H1 (cell line): ENCODE measurements around the gene DNAI1. TPM values are rescaled to one million over a fixed set of nuclear protein-coding genes. Genes with fewer than 3 reads are reported as not detected.
A peak's percentile ranks its signal among the peaks of the same experiment; 100 is the strongest.

ENCODE experiments used
- CTCF ChIA-PET: fragments of 300-600 bp; sonication (Branson Sonifier 250); formaldehyde crosslinking; loops from one replicate; lab custom pipeline; 2021; ENCODE audit not compliant: partially characterized antibody; lab: Charles Lee
- POLR2A ChIA-PET: fragments of 300-600 bp; sonication (Branson Sonifier 250); formaldehyde crosslinking; loops from one replicate; lab custom pipeline; 2021; ENCODE audit warnings: inconsistent platforms; ENCODE audit not compliant: partially characterized antibody; lab: Charles Lee
- DNase-seq, 2 experiments: peaks; one replicate each; pipeline versions ENCODE4 v3.0.0 to v3.0.0-alpha.2; 2010 to 2022; ENCODE audit warnings: low spot score in 2 of 2, low read depth in 1 of 2, mixed read lengths in 1 of 2
- FAIRE-seq: peaks from 2 replicates; lab custom pipeline; 2011; peaks lifted over from hg19 to GRCh38; lab: Jason Lieb, UNC
- H2AFZ ChIP-seq: 2 replicates; pipeline ENCODE4 v1.8.1; 2012; ENCODE audit warnings: low read length, inconsistent platforms
- H2AK5ac ChIP-seq: 2 replicates; pipeline ENCODE4 v1.6.1; 2013; ENCODE audit warnings: low read depth, low read length
- H2BK120ac ChIP-seq: replicated peaks from 2 replicates; pipeline ENCODE3; 2013; ENCODE audit warnings: low read depth, low read length, inconsistent platforms
- H2BK12ac ChIP-seq: 2 replicates; pipeline ENCODE4 v1.6.1; 2013; ENCODE audit warnings: low read depth, low read length
- H2BK15ac ChIP-seq: 2 replicates; pipeline ENCODE4 v1.6.1; 2013; ENCODE audit warnings: low read length
- H2BK20ac ChIP-seq: 2 replicates; pipeline ENCODE4 v1.6.1; 2013; ENCODE audit warnings: low read length
- H2BK5ac ChIP-seq: 2 replicates; pipeline ENCODE4 v1.6.1; 2013; ENCODE audit warnings: low read depth, low read length
- H3K14ac ChIP-seq: 2 replicates; pipeline ENCODE4 v1.6.1; 2013; ENCODE audit warnings: inconsistent platforms; ENCODE audit not compliant: insufficient read length
- H3K18ac ChIP-seq: 2 replicates; pipeline ENCODE4 v1.6.1; 2013; ENCODE audit warnings: low read length; ENCODE audit errors: extremely low read depth
- H3K23ac ChIP-seq: 2 replicates; pipeline ENCODE4 v1.6.1; 2013; ENCODE audit warnings: inconsistent platforms; ENCODE audit not compliant: insufficient read length
- H3K23me2 ChIP-seq: 2 replicates; pipeline ENCODE4 v1.6.1; 2013; ENCODE audit warnings: low read depth, low read length
- H3K27ac ChIP-seq: 2 replicates; pipeline ENCODE4 v1.6.1; 2011; ENCODE audit warnings: low read depth, low read length, inconsistent platforms
- H3K27me3 ChIP-seq, 4 experiments: replicated peaks in 1 of 4; 1 replicate in 1 of 4; 2 replicates in 3 of 4; pipeline versions ENCODE4 v1.6.1 to v1.8.1; 2011 to 2013; ENCODE audit warnings: low read length in 3 of 4, mild to moderate bottlenecking in 3 of 4, inconsistent platforms in 2 of 4, mixed read lengths in 2 of 4, moderate library complexity in 1 of 4; ENCODE audit not compliant: control insufficient read depth in 3 of 4, insufficient read depth in 3 of 4; ENCODE audit errors: extremely low read depth in 1 of 4
- H3K36me3 ChIP-seq, 4 experiments: 2 replicates each; pipeline versions ENCODE4 v1.6.1 to v1.8.1; 2011 to 2013; ENCODE audit warnings: mild to moderate bottlenecking in 4 of 4, low read length in 3 of 4, moderate library complexity in 2 of 4, control low read depth in 1 of 4, inconsistent platforms in 1 of 4; ENCODE audit not compliant: insufficient read depth in 4 of 4, control insufficient read depth in 2 of 4
- H3K4ac ChIP-seq: replicated peaks from 2 replicates; pipeline ENCODE3; 2013; ENCODE audit warnings: low read length, low read depth, mixed read lengths, inconsistent platforms; ENCODE audit not compliant: insufficient read length
- H3K4me1 ChIP-seq, 4 experiments: replicated peaks in 1 of 4; 1 replicate in 1 of 4; 2 replicates in 3 of 4; pipeline versions ENCODE4 v1.6.1 to v1.8.1; 2011 to 2013; ENCODE audit warnings: low read length in 3 of 4, inconsistent platforms in 2 of 4, mixed read lengths in 1 of 4; ENCODE audit not compliant: insufficient read depth in 4 of 4, control insufficient read depth in 3 of 4
- H3K4me2 ChIP-seq, 2 experiments: 2 replicates each; pipeline versions ENCODE4 v1.6.1 to v1.8.1; 2011 to 2013; ENCODE audit warnings: low read depth in 2 of 2, low read length in 2 of 2, control low read depth in 1 of 2, inconsistent platforms in 1 of 2, mild to moderate bottlenecking in 1 of 2; ENCODE audit not compliant: insufficient read depth in 1 of 2
- H3K4me3 ChIP-seq, 4 experiments: fragments of 200-600, 300-600 bp in 1 of 4; sonication (generic), shearing (Covaris generic), sonication (Bioruptor Twin) in 1 of 4; 2 replicates each; pipeline versions ENCODE4 v1.5.1 to v1.8.1; 2011 to 2016; ENCODE audit warnings: low read length in 4 of 4, low read depth in 3 of 4, control low read depth in 2 of 4, inconsistent platforms in 2 of 4, mild to moderate bottlenecking in 2 of 4, mixed read lengths in 1 of 4, moderate library complexity in 1 of 4; ENCODE audit not compliant: insufficient read depth in 2 of 4; ENCODE audit errors: extremely low read depth in 1 of 4
- H3K56ac ChIP-seq: replicated peaks from 2 replicates; pipeline ENCODE3; 2013; ENCODE audit warnings: low read depth, mild to moderate bottlenecking, mixed read lengths, low read length, inconsistent platforms; ENCODE audit not compliant: insufficient read length
- H3K79me1 ChIP-seq: 2 replicates; pipeline ENCODE4 v1.6.1; 2013; ENCODE audit warnings: low read depth, low read length, control low read depth
- H3K79me2 ChIP-seq, 2 experiments: 2 replicates each; pipeline versions ENCODE4 v1.6.1 to v1.8.1; 2012 to 2013; ENCODE audit warnings: low read length in 2 of 2, mild to moderate bottlenecking in 2 of 2, inconsistent platforms in 1 of 2; ENCODE audit not compliant: insufficient read depth in 2 of 2, control insufficient read depth in 1 of 2
- H3K9ac ChIP-seq, 4 experiments: replicated peaks in 1 of 4; 1 replicate in 1 of 4; 2 replicates in 3 of 4; pipeline versions ENCODE4 v1.6.1 to v1.8.1; 2011 to 2013; ENCODE audit warnings: low read depth in 3 of 4, low read length in 3 of 4, control low read depth in 2 of 4, mild to moderate bottlenecking in 2 of 4, moderate library complexity in 2 of 4, inconsistent platforms in 1 of 4; ENCODE audit errors: extremely low read depth in 1 of 4
- H3K9me3 ChIP-seq, 2 experiments: 2 replicates each; pipeline versions ENCODE4 v1.6.1 to v1.8.1; 2012 to 2013; ENCODE audit warnings: mild to moderate bottlenecking in 2 of 2, moderate library complexity in 2 of 2, control low read depth in 1 of 2, inconsistent platforms in 1 of 2, low read depth in 1 of 2, low read length in 1 of 2, mixed read lengths in 1 of 2; ENCODE audit not compliant: insufficient read depth in 2 of 2
- H4K20me1 ChIP-seq, 2 experiments: replicated peaks in 1 of 2; 2 replicates each; pipeline versions ENCODE3 to v1.8.1; 2011 to 2013; ENCODE audit warnings: inconsistent platforms in 2 of 2, low read length in 2 of 2, mild to moderate bottlenecking in 1 of 2; ENCODE audit not compliant: insufficient read depth in 2 of 2, control insufficient read depth in 1 of 2
- H4K5ac ChIP-seq: 2 replicates; pipeline ENCODE4 v1.6.1; 2013; ENCODE audit warnings: low read length, low read depth, mixed read lengths, inconsistent platforms; ENCODE audit not compliant: insufficient read length
- H4K8ac ChIP-seq: 2 replicates; pipeline ENCODE4 v1.8.0; 2013; ENCODE audit warnings: mild to moderate bottlenecking, moderate library complexity, low read length, inconsistent platforms; ENCODE audit not compliant: insufficient read depth; ENCODE audit errors: extremely low read depth
- H4K91ac ChIP-seq: replicated peaks from 2 replicates; pipeline ENCODE3; 2013; ENCODE audit warnings: low read length, mixed read lengths, inconsistent platforms; ENCODE audit not compliant: insufficient read length
- HDAC2 ChIP-seq, 2 experiments: fragments of 300-600 bp in 1 of 2; sonication (generic) in 1 of 2; IDR thresholded peaks; 2 replicates each; pipeline ENCODE4 v1.6.1; 2011 to 2012; ENCODE audit warnings: low read depth in 2 of 2, low read length in 2 of 2, mild to moderate bottlenecking in 2 of 2, moderate library complexity in 2 of 2, borderline replicate concordance in 1 of 2, inconsistent platforms in 1 of 2
- KDM4A ChIP-seq: IDR thresholded peaks from one replicate; pipeline ENCODE4 v1.7.1; 2012; ENCODE audit warnings: low read depth, mild to moderate bottlenecking, moderate library complexity, low read length, inconsistent platforms; ENCODE audit not compliant: severe bottlenecking
- NANOG ChIP-seq: IDR thresholded peaks from 2 replicates; pipeline ENCODE4 v1.6.1; 2011; ENCODE audit warnings: low read length, low read depth, mild to moderate bottlenecking, inconsistent platforms; ENCODE audit not compliant: insufficient read depth, poor library complexity, severe bottlenecking
- whole genome bisulfite sequencing, 2 experiments: shearing (Covaris generic) in 1 of 2; methylation state at CpG; one replicate each; pipeline versions ENCODE4 v1.1.6 to v1.1.7; 2013 to 2015; ENCODE audit warnings: low lambda C conversion rate in 2 of 2, mixed read lengths in 2 of 2, inconsistent platforms in 1 of 2, low coverage in 1 of 2, missing lambda C conversion rate in 1 of 2; ENCODE audit not compliant: insufficient replicate concordance in 2 of 2, insufficient coverage in 1 of 2, insufficient read length in 1 of 2; ENCODE audit errors: extremely low coverage in 1 of 2, missing lambda C conversion rate in 1 of 2; 5-methylcytosine and 5-hydroxymethylcytosine counted together
- polyA plus RNA-seq, 7 experiments: library from polyadenylated mRNA; depleted of rRNA in 3 of 7; stranded (reverse) in 5 of 7; unstranded in 2 of 7; fragments of >200 nt in 5 of 7; fragments of 200-250 nt in 2 of 7; gene quantifications; 1 replicate in 5 of 7; 2 replicates in 1 of 7; 4 replicates in 1 of 7; pipeline versions ENCODE4 v1.2.1 to v1.2.3, GENCODE V29; 2011 to 2013; ENCODE audit warnings: missing spikeins in 2 of 7, mixed read lengths in 2 of 7
- total RNA-seq: library from RNA; stranded (reverse); fragmentation: NEBNext Ultra II Directional; extraction: Animal tissue kit (Norgen Biotek cat#: 25700); gene quantifications from 2 replicates; pipeline ENCODE4 v1.2.1, GENCODE V29; 2021

Gene DNAI1
- total and polyA plus RNA-seq, 2 of the 8 experiments (the other 6 are each of a cell fraction or from before 2014, with no cell fraction given) = 0.37 to 0.54 TPM

- POLR2A ChIA-PET = interaction anchor here (2.2 kb wide), 1 partner anchor 12 kb away, joined by 6 read pairs; no protein-coding TSS in a partner anchor
Observed at GRCh38 chr9:34514816-34515215, 56.2 kb downstream of the DNAI1 start.

More at GRCh38 chr9:34514816-34515215, 56.2 kb downstream of the DNAI1 start:
- Histone ChIP-seq H3K14ac (no peak overlapping the region), H3K4me1 (peaks cover 16 to 33% (median 22%) of the 10 kb centered on the region in 4 experiments), H2AFZ (no peak overlapping the region), H3K27ac (no peak overlapping the region), H2BK20ac (no peak overlapping the region), H3K23ac (no peak overlapping the region), H3K56ac (no peak overlapping the region), H4K20me1 (no peaks in the 10 kb centered on the region), H3K4me2 (no peak overlapping the region), H2BK5ac (no peak overlapping the region), H2BK15ac (no peak overlapping the region), H2BK120ac (no peak overlapping the region), H3K9ac (no peak overlapping the region), H4K8ac (no peak overlapping the region; the same call in 1 of the 2 replicates), H3K79me2 (no peaks in the 10 kb centered on the region), H3K18ac (no peak overlapping the region), H3K4me3 (no peak overlapping the region), H3K4ac (no peak overlapping the region), H3K36me3 (no peaks in the 10 kb centered on the region), H3K79me1 (no peaks in the 10 kb centered on the region), H3K23me2 (no peaks in the 10 kb centered on the region), H2BK12ac (no peak overlapping the region), H3K9me3 (no peaks in the 10 kb centered on the region), H4K91ac (no peak overlapping the region), H3K27me3 (no peaks in the 10 kb centered on the region; a peak in 1 of 7 replicates), H4K5ac (no peak overlapping the region), H2AK5ac (0 out of 2 replicates have a peak overlapping the region, but pooled peaks have one; percentile 18)
- no peak for TF ChIP-seq HDAC2 (IDR thresholded peaks at IDR 0.05; ENCODE audit: borderline replicate concordance in 1 of 2, low read depth in 2 of 2, low read length in 2 of 2)
- TF ChIP-seq KDM4A = no peak
- TF ChIP-seq NANOG = no peak
- CTCF ChIA-PET = interaction anchor here (0.8 to 7.9 kb wide), 10 partner anchors 9 to 111 kb away, joined by 3 to 114 read pairs (median 4); no protein-coding TSS in a partner anchor
- FAIRE-seq = no peak
- 70% methylated on average over 3 of the region's 3 CpGs; no CpG with 5 or more reads in 1 of the 2 experiments for WGBS, 2 experiments
- no peak for DNase-seq
